Smooth muscle cell of the brain vasculature (primary cell): Measurements from ENCODE around the gene SIGLEC15.

Experiments
- DNase-seq: peaks from one replicate; pipeline ENCODE4 v3.0.0-alpha.2; 2012; ENCODE audit warnings: low read depth, low spot score

SIGLEC15 gene

GRCh38 chr18:45879681-45880655 is 54.5 kb downstream of the SIGLEC15 start:
- peak; percentile 52 for DNase-seq

- no peak for DNase-seq
These were observed 55.5 kb downstream of the SIGLEC15 start for GRCh38 chr18:45880876-45881558.

- DNase-seq, result no peak
These were observed 62.1 kb downstream of the SIGLEC15 start for GRCh38 chr18:45887585-45887984.

DNA sequence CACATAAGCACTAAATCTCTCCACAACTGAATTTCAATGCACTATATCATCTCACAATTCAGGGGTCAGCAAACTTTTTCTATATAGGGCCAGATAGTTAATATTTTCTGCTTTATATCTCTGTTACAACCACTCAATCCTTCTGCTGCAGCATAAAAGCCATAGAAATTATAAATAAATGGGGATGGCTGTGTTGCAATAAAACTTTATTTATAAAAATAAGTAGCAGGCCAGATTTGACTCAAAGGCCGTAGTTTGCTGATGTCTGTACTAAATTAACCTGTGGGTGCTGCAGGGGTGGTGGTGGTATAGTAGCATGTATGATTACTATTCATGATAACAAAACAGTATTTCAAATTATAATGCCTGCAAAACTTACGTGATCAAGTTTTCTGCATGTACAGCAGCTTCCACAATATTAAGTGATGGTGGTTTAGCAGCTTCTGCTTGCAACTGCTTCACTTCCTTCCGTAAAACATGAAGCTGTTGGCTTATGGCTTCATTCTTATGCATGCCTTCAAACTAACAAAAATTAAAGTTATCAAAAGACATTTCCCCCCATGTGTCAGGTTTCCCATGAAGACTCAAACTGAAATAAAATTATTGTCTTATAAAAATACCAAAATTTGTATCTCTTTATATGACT is 64.1 kb downstream of the SIGLEC15 start:
- DNase-seq, result no peak

GRCh38 chr18:45890606-45891005 is 65.1 kb downstream of the SIGLEC15 start:
- DNase-seq, result no peak

- no peak for DNase-seq
These were observed 66.3 kb downstream of the SIGLEC15 start for GRCh38 chr18:45891806-45892205.
